ENCODE results near the gene CEP162.

The CEP162 gene

GRCh38 chr6:84150705-84151104 lies 76.7 kb downstream of the CEP162 start:
- Histone ChIP-seq H3K4me1 (ENCODE audit: insufficient read depth, low read length, poor library complexity, severe bottlenecking) (no peaks in the 10 kb centered on the region), H3K4me2 (ENCODE audit: low read depth, low read length, poor library complexity, severe bottlenecking) (no peak overlapping the region), H3K9me3 (ENCODE audit: insufficient read depth, low read depth, low read length) (no peaks in the 10 kb centered on the region), H3K27me3 (ENCODE audit: insufficient read depth, low read length, poor library complexity, severe bottlenecking) (no peaks in the 10 kb centered on the region), H2AFZ (ENCODE audit: low read length) (no peak overlapping the region), H3K9ac (ENCODE audit: low read depth, low read length, poor library complexity, severe bottlenecking) (no peak overlapping the region), H3K4me3 (ENCODE audit: low read length, poor library complexity, severe bottlenecking) (no peak overlapping the region), H3K36me3 (ENCODE audit: insufficient read depth, low read length) (peaks cover 16% of the 10 kb centered on the region; the same call in 1 of the 2 replicates), H3K9me2 (replicated peaks; ENCODE audit: low read depth, low read length) (no peaks in the 10 kb centered on the region), H3K79me2 (ENCODE audit: insufficient read depth, low read length) (no peaks in the 10 kb centered on the region), H3F3A (ENCODE audit: low read depth) (no peaks in the 10 kb centered on the region), H4K20me1 (ENCODE audit: insufficient read depth, low read length, poor library complexity, severe bottlenecking) (no peaks in the 10 kb centered on the region)
- TF ChIP-seq, protein P1, sequence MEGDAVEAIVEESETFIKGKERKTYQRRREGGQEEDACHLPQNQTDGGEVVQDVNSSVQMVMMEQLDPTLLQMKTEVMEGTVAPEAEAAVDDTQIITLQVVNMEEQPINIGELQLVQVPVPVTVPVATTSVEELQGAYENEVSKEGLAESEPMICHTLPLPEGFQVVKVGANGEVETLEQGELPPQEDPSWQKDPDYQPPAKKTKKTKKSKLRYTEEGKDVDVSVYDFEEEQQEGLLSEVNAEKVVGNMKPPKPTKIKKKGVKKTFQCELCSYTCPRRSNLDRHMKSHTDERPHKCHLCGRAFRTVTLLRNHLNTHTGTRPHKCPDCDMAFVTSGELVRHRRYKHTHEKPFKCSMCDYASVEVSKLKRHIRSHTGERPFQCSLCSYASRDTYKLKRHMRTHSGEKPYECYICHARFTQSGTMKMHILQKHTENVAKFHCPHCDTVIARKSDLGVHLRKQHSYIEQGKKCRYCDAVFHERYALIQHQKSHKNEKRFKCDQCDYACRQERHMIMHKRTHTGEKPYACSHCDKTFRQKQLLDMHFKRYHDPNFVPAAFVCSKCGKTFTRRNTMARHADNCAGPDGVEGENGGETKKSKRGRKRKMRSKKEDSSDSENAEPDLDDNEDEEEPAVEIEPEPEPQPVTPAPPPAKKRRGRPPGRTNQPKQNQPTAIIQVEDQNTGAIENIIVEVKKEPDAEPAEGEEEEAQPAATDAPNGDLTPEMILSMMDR (conservative IDR thresholded peaks at IDR 0.05; ENCODE audit: low read length): no peak
- no peak for TF ChIP-seq EZH2phosphoT487 (IDR thresholded peaks at IDR 0.05; ENCODE audit: borderline replicate concordance)

- no peak overlapping the region for H3K9ac ChIP-seq (ENCODE audit: low read depth, low read length, poor library complexity, severe bottlenecking)
- no peaks in the 10 kb centered on the region for H3F3A ChIP-seq (ENCODE audit: low read depth)
- no peaks in the 10 kb centered on the region for H3K79me2 ChIP-seq (ENCODE audit: insufficient read depth, low read length)
- H3K9me3 ChIP-seq (ENCODE audit: insufficient read depth, low read depth, low read length): no peaks in the 10 kb centered on the region
- no peaks in the 10 kb centered on the region for H3K36me3 ChIP-seq (ENCODE audit: insufficient read depth, low read length)
- H3K27me3 ChIP-seq (ENCODE audit: insufficient read depth, low read length, poor library complexity, severe bottlenecking): no peaks in the 10 kb centered on the region
- peaks cover 5% of the 10 kb centered on the region for H3K4me1 ChIP-seq (ENCODE audit: insufficient read depth, low read length, poor library complexity, severe bottlenecking)
- no peaks in the 10 kb centered on the region for H4K20me1 ChIP-seq (ENCODE audit: insufficient read depth, low read length, poor library complexity, severe bottlenecking)
- no peak overlapping the region for H2AFZ ChIP-seq (ENCODE audit: low read length)
- H3K4me3 ChIP-seq (ENCODE audit: low read length, poor library complexity, severe bottlenecking): no peak overlapping the region
- TF ChIP-seq, protein P1 (conservative IDR thresholded peaks at IDR 0.05; ENCODE audit: low read length): no peak
- TF ChIP-seq EZH2phosphoT487 (IDR thresholded peaks at IDR 0.05; ENCODE audit: borderline replicate concordance): no peak
- no peaks in the 10 kb centered on the region for H3K9me2 ChIP-seq (replicated peaks; ENCODE audit: low read depth, low read length)
- no peak overlapping the region for H3K4me2 ChIP-seq (ENCODE audit: low read depth, low read length, poor library complexity, severe bottlenecking)
Measured at GRCh38 chr6:84141521-84141920, 85.9 kb downstream of the CEP162 start.

GRCh38 chr6:84139311-84139710 lies 88.1 kb downstream of the CEP162 start:
- H3K4me2 ChIP-seq (ENCODE audit: low read depth, low read length, poor library complexity, severe bottlenecking): no peak overlapping the region
- H3K9me3 ChIP-seq (ENCODE audit: insufficient read depth, low read depth, low read length): no peaks in the 10 kb centered on the region
- no peaks in the 10 kb centered on the region for H4K20me1 ChIP-seq (ENCODE audit: insufficient read depth, low read length, poor library complexity, severe bottlenecking)
- H3K4me3 ChIP-seq (ENCODE audit: low read length, poor library complexity, severe bottlenecking): no peak overlapping the region
- H3K4me1 ChIP-seq (ENCODE audit: insufficient read depth, low read length, poor library complexity, severe bottlenecking): peaks cover 5% of the 10 kb centered on the region
- H2AFZ ChIP-seq (ENCODE audit: low read length): no peak overlapping the region
- H3K36me3 ChIP-seq (ENCODE audit: insufficient read depth, low read length): no peaks in the 10 kb centered on the region
- no peaks in the 10 kb centered on the region for H3K79me2 ChIP-seq (ENCODE audit: insufficient read depth, low read length)
- TF ChIP-seq, protein P1 (conservative IDR thresholded peaks at IDR 0.05; ENCODE audit: low read length): no peak
- TF ChIP-seq EZH2phosphoT487 (IDR thresholded peaks at IDR 0.05; ENCODE audit: borderline replicate concordance): no peak
- H3K9ac ChIP-seq (ENCODE audit: low read depth, low read length, poor library complexity, severe bottlenecking): no peak overlapping the region
- no peaks in the 10 kb centered on the region for H3F3A ChIP-seq (ENCODE audit: low read depth)
- no peaks in the 10 kb centered on the region for H3K9me2 ChIP-seq (replicated peaks; ENCODE audit: low read depth, low read length)
- H3K27me3 ChIP-seq (ENCODE audit: insufficient read depth, low read length, poor library complexity, severe bottlenecking): no peaks in the 10 kb centered on the region
